Measurements from ENCODE around the gene COL12A1.

- TF ChIP-seq CTCF (IDR thresholded peaks at IDR 0.05; ENCODE audit: insufficient read depth, low read length) (no peak), POLR2AphosphoS5 (IDR thresholded peaks at IDR 0.05; ENCODE audit: low read depth) (no peak), REST (IDR thresholded peaks at IDR 0.05; ENCODE audit: insufficient replicate concordance, low read depth) (no peak), SPI1 (IDR thresholded peaks at IDR 0.05; ENCODE audit: borderline replicate concordance, low read depth) (no peak)
These were observed 686 bp downstream of the COL12A1 start for GRCh38 chr6:75204959-75205775.

All from HL-60 (cell line).